Stomach (tissue), 9 donors: ENCODE measurements around the gene RPS6KC1. TPM values are rescaled to one million over a fixed set of nuclear protein-coding genes. Genes with fewer than 3 reads are reported as not detected.

Source experiments
- DNase-seq, 2 donors: peaks; one replicate each; pipeline versions ENCODE4 v3.0.0 to v3.0.0-alpha.2; 2013 to 2019
- H3K27ac ChIP-seq, 5 donors: fragments of 200-600 bp in 4 of 5; sonication (generic) in 4 of 5; one replicate each; pipeline ENCODE4 v1.5.1; 2013 to 2019; ENCODE audit warnings: mild to moderate bottlenecking in 1 of 5, moderate library complexity in 1 of 5
- H3K27me3 ChIP-seq, 3 donors: fragments of 200-600 bp; sonication (generic); one replicate each; pipeline ENCODE4 v1.5.1; 2017 to 2019; ENCODE audit warnings: mixed run types in 1 of 3
- H3K36me3 ChIP-seq, 4 donors: fragments of 200-600 bp; sonication (generic); 1 replicate in 3 of 4; 2 replicates in 1 of 4; pipeline ENCODE4 v1.5.1; 2016 to 2019
- H3K4me1 ChIP-seq, 4 donors: fragments of 200-600 bp; sonication (generic); one replicate each; pipeline ENCODE4 v1.5.1; 2016 to 2019
- H3K4me3 ChIP-seq, 4 donors: fragments of 200-600 bp; sonication (generic) in 3 of 4; one replicate each; pipeline ENCODE4 v1.5.1; 2016 to 2019; ENCODE audit warnings: mild to moderate bottlenecking in 1 of 4
- H3K9me3 ChIP-seq, 4 donors: fragments of 200-600 bp; sonication (generic); one replicate each; pipeline ENCODE4 v1.5.1; 2016 to 2019
- CTCF ChIP-seq, 7 experiments: fragments of 450-650 bp in 4 of 7; fragments of 200-600 bp in 3 of 7; sonication (generic) in 3 of 7; IDR thresholded peaks; one replicate each; pipeline ENCODE4 v1.5.1; 2016 to 2019; ENCODE audit warnings: antibody characterized with exemption in 7 of 7, control low read depth in 2 of 7, mild to moderate bottlenecking in 1 of 7
- EP300 ChIP-seq: sonication (generic); formaldehyde crosslinking; IDR thresholded peaks from one replicate; pipeline ENCODE4 v1.6.1; 2017; ENCODE audit warnings: antibody characterized with exemption
- POLR2A ChIP-seq, 4 donors: fragments of 450-650 bp; IDR thresholded peaks; one replicate each; pipeline ENCODE4 v1.6.1; 2016; ENCODE audit warnings: antibody characterized with exemption in 4 of 4, control low read depth in 2 of 4, mild to moderate bottlenecking in 1 of 4, moderate library complexity in 1 of 4
- POLR2AphosphoS5 ChIP-seq, 3 donors: sonication (generic); formaldehyde crosslinking; IDR thresholded peaks; one replicate each; pipeline ENCODE4 v1.6.1; 2016; ENCODE audit warnings: antibody characterized with exemption in 3 of 3
- WGBS, 5 donors: extraction: QIAGEN DNeasy Blood & Tissue Kit in 3 of 5; methylation state at CpG; one replicate each; pipeline versions ENCODE4 v1.1.5 to v1.1.7; 2013 to 2018; 5-methylcytosine and 5-hydroxymethylcytosine counted together
- intact Hi-C: fragments of 100-400 bp; cut with DNase I; formaldehyde crosslinking; loops from one replicate; pipeline ENCODE4 v1.15.1; 2023; ENCODE audit warnings: low total_unique reads
- polyA plus RNA-seq, 3 donors: library from polyadenylated mRNA; stranded (reverse); fragments of 200-250 nt; gene quantifications; one replicate each; pipeline ENCODE4 v1.2.3, GENCODE V29; 2013
- total RNA-seq, 5 donors: library from RNA; depleted of rRNA; stranded (reverse); fragments of >200 nt; gene quantifications; one replicate each; pipeline versions ENCODE4 v1.1.0 to v1.2.3, GENCODE V29; 2014 to 2016
- donor health status: healthy with polysubstance abuse.
- donor health status: Bipolar disorder and iron deficiency.
- donor health status: healthy.

The RPS6KC1 gene
- total and polyA plus RNA-seq, 8 donors: 3.8 to 137 (median 8.9) TPM

GRCh38 chr1:213124590-213124989 is 73.5 kb downstream of the RPS6KC1 start:
- DNase-seq: no peak
- 80 to 90% (median 83%) methylated on average over 5 of the region's 5 CpGs for WGBS, 5 donors
- peaks cover 4 to 26% (median 13%) of the 10 kb centered on the region in 4 donors for H3K4me1 ChIP-seq
- no peak overlapping the region for H3K4me3 ChIP-seq
- no peak overlapping the region for H3K27ac ChIP-seq
- H3K27me3 ChIP-seq: no peaks in the 10 kb centered on the region
- intact Hi-C loops: no loop called here
- no peaks in the 10 kb centered on the region for H3K9me3 ChIP-seq
- no peaks in the 10 kb centered on the region for H3K36me3 ChIP-seq
- no peak for TF ChIP-seq POLR2AphosphoS5 (IDR thresholded peaks at IDR 0.05)
- TF ChIP-seq CTCF (IDR thresholded peaks at IDR 0.05): no peak
- no peak for TF ChIP-seq POLR2A (IDR thresholded peaks at IDR 0.05)
- TF ChIP-seq EP300: no peak

GRCh38 chr1:213125643-213126042 is 74.6 kb downstream of the RPS6KC1 start:
- Histone ChIP-seq H3K9me3 (no peaks in the 10 kb centered on the region), H3K4me3 (no peak overlapping the region), H3K4me1 (peaks cover 4 to 26% (median 13%) of the 10 kb centered on the region in 4 donors), H3K27me3 (no peaks in the 10 kb centered on the region), H3K27ac (no peak overlapping the region), H3K36me3 (no peaks in the 10 kb centered on the region)
- TF ChIP-seq POLR2A (IDR thresholded peaks at IDR 0.05): no peak
- no peak for TF ChIP-seq CTCF (IDR thresholded peaks at IDR 0.05)
- TF ChIP-seq EP300: no peak
- TF ChIP-seq POLR2AphosphoS5 (IDR thresholded peaks at IDR 0.05): no peak
- no peak for DNase-seq
- 51 to 71% (median 68%) methylated on average over 2 of the region's 2 CpGs for WGBS, 5 donors
- intact Hi-C loops: no loop called here

- no peak for DNase-seq
- H3K27me3 ChIP-seq: no peaks in the 10 kb centered on the region
- H3K27ac ChIP-seq: no peak overlapping the region
- peaks cover 4 to 26% (median 13%) of the 10 kb centered on the region in 4 donors for H3K4me1 ChIP-seq
- 96 to 100% (median 97%) methylated on average over 1 of the region's 1 CpG for WGBS, 5 donors
- no peaks in the 10 kb centered on the region for H3K9me3 ChIP-seq
- TF ChIP-seq CTCF (IDR thresholded peaks at IDR 0.05): no peak
- TF ChIP-seq EP300: no peak
- no peak for TF ChIP-seq POLR2A (IDR thresholded peaks at IDR 0.05)
- intact Hi-C loops: no loop called here
- H3K4me3 ChIP-seq: no peak overlapping the region
- H3K36me3 ChIP-seq: no peaks in the 10 kb centered on the region
Measured at GRCh38 chr1:213127074-213127473, 76.0 kb downstream of the RPS6KC1 start.

- H3K4me1 ChIP-seq: peaks cover 0 to 22% (median 7%) of the 10 kb centered on the region in 4 donors
- no peaks in the 10 kb centered on the region for H3K27me3 ChIP-seq
- H3K36me3 ChIP-seq: no peaks in the 10 kb centered on the region
- no peak overlapping the region for H3K27ac ChIP-seq
- H3K4me3 ChIP-seq: no peak overlapping the region
- DNase-seq: no peak
- H3K9me3 ChIP-seq: no peaks in the 10 kb centered on the region
- intact Hi-C loops: no loop called here
- no peak for TF ChIP-seq EP300
- no peak for TF ChIP-seq POLR2AphosphoS5 (IDR thresholded peaks at IDR 0.05)
- TF ChIP-seq POLR2A (IDR thresholded peaks at IDR 0.05): no peak
- TF ChIP-seq CTCF (IDR thresholded peaks at IDR 0.05): no peak
Measured at GRCh38 chr1:213131851-213132655, 81.0 kb downstream of the RPS6KC1 start.
